ENCODE data around the gene RHOT2.

DNA sequence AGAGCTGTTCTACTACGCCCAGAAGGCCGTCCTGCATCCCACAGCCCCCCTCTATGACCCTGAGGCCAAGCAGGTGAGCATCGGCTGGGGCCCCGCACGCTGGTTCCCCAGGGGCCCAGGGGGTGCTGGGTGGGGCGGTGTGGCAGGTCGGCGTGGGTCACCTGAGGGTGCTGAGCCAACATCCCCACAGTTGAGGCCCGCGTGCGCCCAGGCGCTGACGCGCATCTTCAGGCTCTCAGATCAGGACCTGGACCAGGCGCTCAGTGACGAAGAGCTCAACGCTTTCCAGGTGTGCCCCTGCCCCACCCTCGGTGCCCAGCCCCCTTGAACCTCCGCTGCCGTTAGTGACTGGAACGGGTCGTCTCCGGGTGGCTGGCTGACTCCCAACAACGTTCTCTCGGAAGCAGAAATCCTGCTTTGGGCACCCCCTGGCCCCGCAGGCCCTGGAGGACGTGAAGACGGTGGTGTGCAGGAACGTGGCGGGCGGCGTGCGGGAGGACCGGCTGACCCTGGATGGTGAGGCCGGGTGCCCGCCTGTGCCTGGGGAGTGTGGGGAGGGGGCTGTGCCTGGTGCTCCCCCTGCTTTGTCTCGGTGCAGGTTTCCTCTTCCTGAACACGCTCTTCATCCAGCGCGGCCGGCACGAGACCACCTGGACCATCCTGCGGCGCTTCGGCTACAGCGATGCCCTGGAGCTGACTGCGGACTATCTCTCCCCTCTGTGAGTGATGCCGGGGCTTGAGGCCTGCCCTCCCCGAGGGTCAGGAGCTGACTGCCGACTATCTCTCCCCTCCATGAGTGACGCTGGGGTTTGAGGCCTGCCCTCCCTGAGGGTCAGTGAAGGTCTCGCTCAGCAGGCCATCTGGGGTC lies 2.8 kb downstream of the RHOT2 start:
- TF ChIP-seq, protein P1, sequence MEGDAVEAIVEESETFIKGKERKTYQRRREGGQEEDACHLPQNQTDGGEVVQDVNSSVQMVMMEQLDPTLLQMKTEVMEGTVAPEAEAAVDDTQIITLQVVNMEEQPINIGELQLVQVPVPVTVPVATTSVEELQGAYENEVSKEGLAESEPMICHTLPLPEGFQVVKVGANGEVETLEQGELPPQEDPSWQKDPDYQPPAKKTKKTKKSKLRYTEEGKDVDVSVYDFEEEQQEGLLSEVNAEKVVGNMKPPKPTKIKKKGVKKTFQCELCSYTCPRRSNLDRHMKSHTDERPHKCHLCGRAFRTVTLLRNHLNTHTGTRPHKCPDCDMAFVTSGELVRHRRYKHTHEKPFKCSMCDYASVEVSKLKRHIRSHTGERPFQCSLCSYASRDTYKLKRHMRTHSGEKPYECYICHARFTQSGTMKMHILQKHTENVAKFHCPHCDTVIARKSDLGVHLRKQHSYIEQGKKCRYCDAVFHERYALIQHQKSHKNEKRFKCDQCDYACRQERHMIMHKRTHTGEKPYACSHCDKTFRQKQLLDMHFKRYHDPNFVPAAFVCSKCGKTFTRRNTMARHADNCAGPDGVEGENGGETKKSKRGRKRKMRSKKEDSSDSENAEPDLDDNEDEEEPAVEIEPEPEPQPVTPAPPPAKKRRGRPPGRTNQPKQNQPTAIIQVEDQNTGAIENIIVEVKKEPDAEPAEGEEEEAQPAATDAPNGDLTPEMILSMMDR (IDR thresholded peaks at IDR 0.05) = no peak
- TF ChIP-seq POLR2AphosphoS5 (IDR thresholded peaks at IDR 0.05) = no peak
- no peak for TF ChIP-seq POLR2A (IDR thresholded peaks at IDR 0.05)
